HTR-8/SVneo (cell line): Measurements from ENCODE around the gene SECISBP2.
"Not testable (repeated sequence)": the region's sequence is repeated elsewhere in the genome, so short reads cannot be mapped to it uniquely, and the experiment has no call there.

Source experiments
- DNase-seq: peaks from one replicate; pipeline ENCODE4 v3.0.0; 2011; ENCODE audit warnings: low spot score, mixed read lengths; ENCODE audit not compliant: insufficient read length
- FAIRE-seq: peaks from 2 replicates; lab custom pipeline; 2011; peaks lifted over from hg19 to GRCh38; lab: Jason Lieb, UNC

The SECISBP2 gene

GRCh38 chr9:89318123-89319014 lies at the start of gene SECISBP2:
SECISBP2 (plus strand) TSS chr9:89318500; CDS start chr9:89318577, 77 bp downstream.
- FAIRE-seq (no peak), DNase-seq (peak; percentile 63)

- DNase-seq (no peak), FAIRE-seq (no peak)
These were observed 44.6 kb upstream of the SECISBP2 start for GRCh38 chr9:89273528-89274279.

- FAIRE-seq, result no peak
These were observed 43.5 kb upstream of the SECISBP2 start for GRCh38 chr9:89274838-89275237.

GRCh38 chr9:89276040-89276439 lies 42.3 kb upstream of the SECISBP2 start:
- not testable (repeated sequence) for FAIRE-seq, DNase-seq

More at GRCh38 chr9:89274838-89275237, 43.5 kb upstream of the SECISBP2 start:
- DNase-seq, result no peak

GRCh38 chr9:89277043-89277442 lies 41.3 kb upstream of the SECISBP2 start:
- DNase-seq (no peak), FAIRE-seq (no peak)

- FAIRE-seq (no peak), DNase-seq (no peak)
These were observed 40.8 kb upstream of the SECISBP2 start for GRCh38 chr9:89277454-89277853.

GRCh38 chr9:89278551-89278950 lies 39.7 kb upstream of the SECISBP2 start:
- DNase-seq (no peak), FAIRE-seq (no peak)

GRCh38 chr9:89278997-89279739 lies 39.1 kb upstream of the SECISBP2 start:
- DNase-seq, result peak; percentile 32
- no peak for FAIRE-seq

- no peak for DNase-seq
- FAIRE-seq, result no peak
These were observed 37.2 kb upstream of the SECISBP2 start for GRCh38 chr9:89281106-89281505.

GRCh38 chr9:89282248-89282968 lies 35.9 kb upstream of the SECISBP2 start:
- not testable (repeated sequence) for DNase-seq, FAIRE-seq

- DNase-seq (no peak), FAIRE-seq (no peak)
These were observed 34.2 kb upstream of the SECISBP2 start for GRCh38 chr9:89284076-89284475.

GRCh38 chr9:89291741-89292140 lies 26.6 kb upstream of the SECISBP2 start:
- FAIRE-seq (no peak), DNase-seq (no peak)

- FAIRE-seq (no peak), DNase-seq (no peak)
These were observed 25.3 kb upstream of the SECISBP2 start for GRCh38 chr9:89293014-89293413.

- no peak for FAIRE-seq
These were observed 22.9 kb upstream of the SECISBP2 start for GRCh38 chr9:89295400-89295799.

GRCh38 chr9:89301996-89302395 lies 16.3 kb upstream of the SECISBP2 start:
- FAIRE-seq, DNase-seq: not testable (repeated sequence)

More at GRCh38 chr9:89295400-89295799, 22.9 kb upstream of the SECISBP2 start:
- DNase-seq, result no peak

GRCh38 chr9:89304020-89304833 lies 14.1 kb upstream of the SECISBP2 start:
- FAIRE-seq (no peak), DNase-seq (no peak)

- DNase-seq (no peak), FAIRE-seq (no peak)
These were observed 13.5 kb upstream of the SECISBP2 start for GRCh38 chr9:89304834-89305188.

- DNase-seq, result no peak
- no peak for FAIRE-seq
These were observed 12.4 kb upstream of the SECISBP2 start for GRCh38 chr9:89305868-89306267.

- FAIRE-seq (no peak), DNase-seq (no peak)
These were observed 9.1 kb upstream of the SECISBP2 start for GRCh38 chr9:89309166-89309565.
